HCT116 (cell line): Measurements from ENCODE around the gene SDK1. TPM values are rescaled to one million over a fixed set of nuclear protein-coding genes. Genes with fewer than 3 reads are reported as not detected.

Source experiments
- ATAC-seq: fragments of 200-7000 bp; cut with Tn5 transposase; 2 replicates; pipeline ENCODE4 v1.9.1; 2020; ENCODE audit warnings: mild to moderate bottlenecking, moderate library complexity
- BruUV-seq: library from RNA; stranded (reverse); fragments of 400-500 nt; replicated peaks from 2 replicates; lab custom pipeline; 2021; lab: Mats Ljungman, UMichigan
- CTCF ChIA-PET: fragments of 300-600 bp; sonication (Branson Sonifier 250); formaldehyde crosslinking; loops from one replicate; lab custom pipeline; 2021; ENCODE audit warnings: antibody characterized with exemption; lab: Charles Lee
- POLR2A ChIA-PET: fragments of 300-600, 350-600 bp; sonication (Branson Sonifier 250); formaldehyde crosslinking; loops from one replicate; lab custom pipeline; 2021; ENCODE audit warnings: antibody characterized with exemption; lab: Charles Lee
- RAD21 ChIA-PET, 2 experiments: fragments of 300-600 bp; sonication (Branson Sonifier 250); formaldehyde crosslinking; loops; one replicate each; lab custom pipeline; 2023; ENCODE audit warnings: low total read pairs in 2 of 2; ENCODE audit not compliant: uncharacterized antibody in 2 of 2, unreplicated experiment in 2 of 2, low non-redundant PET in 1 of 2; lab: Charles Lee
- DNase-seq: peaks from one replicate; pipeline ENCODE4 v3.0.0-alpha.2; 2010; ENCODE audit warnings: low read depth, low spot score
- H2AFZ ChIP-seq: fragments of 200-600 bp; shearing (Covaris generic), sonication (generic); 2 replicates; pipeline ENCODE4 v1.6.1; 2017; ENCODE audit warnings: low read depth, mixed run types, mixed read lengths, antibody characterized with exemption, low read length; ENCODE audit not compliant: poor library complexity, severe bottlenecking
- H3K27ac ChIP-seq: 2 replicates; pipeline ENCODE4 v1.5.1; 2012; ENCODE audit warnings: low read depth, low read length
- H3K27me3 ChIP-seq: fragments of 200-600 bp; sonication (generic); 2 replicates; pipeline ENCODE4 v1.6.1; 2016; ENCODE audit warnings: mixed run types, low read length, mixed read lengths; ENCODE audit not compliant: insufficient read depth
- H3K36me3 ChIP-seq, 2 experiments: fragments of 200-500 bp in 1 of 2; fragments of 200-600 bp in 1 of 2; sonication (Bioruptor generic) in 1 of 2; sonication (generic) in 1 of 2; 2 replicates each; pipeline versions ENCODE4 v1.5.1 to v1.6.1; 2014 to 2016; ENCODE audit warnings: low read length in 2 of 2, inconsistent platforms in 1 of 2, mixed read lengths in 1 of 2, mixed run types in 1 of 2; ENCODE audit not compliant: insufficient read depth in 2 of 2, control insufficient read depth in 1 of 2
- H3K4me1 ChIP-seq, 2 experiments: fragments of 200-600 bp in 1 of 2; sonication (generic) in 1 of 2; 2 replicates each; pipeline versions ENCODE4 v1.5.1 to v1.6.1; 2012 to 2017; ENCODE audit warnings: low read length in 2 of 2, inconsistent platforms in 1 of 2, mild to moderate bottlenecking in 1 of 2, mixed read lengths in 1 of 2, mixed run types in 1 of 2, moderate library complexity in 1 of 2; ENCODE audit not compliant: insufficient read depth in 2 of 2, control insufficient read depth in 1 of 2
- H3K4me2 ChIP-seq: fragments of 200-600 bp; sonication (generic); 2 replicates; pipeline ENCODE4 v1.6.1; 2017; ENCODE audit warnings: mixed run types, low read length, mixed read lengths
- H3K4me3 ChIP-seq, 2 experiments: fragments of 200-600 bp in 1 of 2; sonication (generic) in 1 of 2; replicated peaks in 1 of 2; 2 replicates each; pipeline ENCODE4 v1.5.1; 2011 to 2016; ENCODE audit warnings: low read length in 2 of 2, control low read depth in 1 of 2, low read depth in 1 of 2, mild to moderate bottlenecking in 1 of 2, mixed read lengths in 1 of 2, mixed run types in 1 of 2
- H3K79me2 ChIP-seq: fragments of 200-600 bp; sonication (generic); 2 replicates; pipeline ENCODE4 v1.6.1; 2017; ENCODE audit warnings: mild to moderate bottlenecking, mixed run types, low read length, moderate library complexity, mixed read lengths; ENCODE audit not compliant: insufficient read depth
- H3K9ac ChIP-seq: fragments of 200-600 bp; sonication (generic); 2 replicates; pipeline ENCODE4 v1.6.1; 2016; ENCODE audit warnings: low read length, mixed read lengths
- H3K9me2 ChIP-seq: fragments of 200-600 bp; sonication (generic), shearing (Covaris generic); 2 replicates; pipeline ENCODE4 v1.6.1; 2017; ENCODE audit warnings: mixed run types, mild to moderate bottlenecking, moderate library complexity; ENCODE audit not compliant: insufficient read depth
- H3K9me3 ChIP-seq, 2 experiments: fragments of 200-500 bp in 1 of 2; fragments of 200-600 bp in 1 of 2; sonication (Bioruptor generic) in 1 of 2; sonication (generic) in 1 of 2; 2 replicates each; pipeline ENCODE4 v1.6.1; 2014 to 2017; ENCODE audit warnings: low read length in 2 of 2, mixed read lengths in 2 of 2, inconsistent platforms in 1 of 2, low read depth in 1 of 2, mild to moderate bottlenecking in 1 of 2, mixed run types in 1 of 2, moderate library complexity in 1 of 2; ENCODE audit not compliant: control insufficient read depth in 1 of 2, insufficient read depth in 1 of 2
- H4K20me1 ChIP-seq: fragments of 200-600 bp; sonication (generic), shearing (Covaris generic); 2 replicates; pipeline ENCODE4 v1.6.1; 2017; ENCODE audit warnings: mixed run types, mild to moderate bottlenecking, moderate library complexity; ENCODE audit not compliant: insufficient read depth
- CEBPB ChIP-seq: IDR thresholded peaks from 2 replicates; pipeline ENCODE4 v1.6.1; 2012; ENCODE audit warnings: low read depth
- EGR1 ChIP-seq: IDR thresholded peaks from 2 replicates; pipeline ENCODE4 v1.6.1; 2012; ENCODE audit warnings: low read depth
- EZH2 ChIP-seq: fragments of 200-600 bp; sonication (generic); IDR thresholded peaks from 2 replicates; pipeline ENCODE4 v1.6.1; 2017; ENCODE audit warnings: antibody characterized with exemption, mixed run types
- EZH2phosphoT487 ChIP-seq: fragments of 200-600 bp; IDR thresholded peaks from 2 replicates; pipeline ENCODE4 v1.6.1; 2018; ENCODE audit warnings: antibody characterized with exemption, borderline replicate concordance
- FOSL1 ChIP-seq: IDR thresholded peaks from 2 replicates; pipeline ENCODE4 v1.6.1; 2012; ENCODE audit warnings: low read depth
- MAX ChIP-seq: IDR thresholded peaks from 2 replicates; pipeline ENCODE4 v1.6.1; 2012
- SRF ChIP-seq: IDR thresholded peaks from 2 replicates; pipeline ENCODE4 v1.6.1; 2012; ENCODE audit warnings: low read depth
- TCF7L2 ChIP-seq: IDR thresholded peaks from 2 replicates; pipeline ENCODE4 v1.7.0; 2011; ENCODE audit warnings: borderline replicate concordance, inconsistent platforms; ENCODE audit not compliant: insufficient read depth, insufficient read length; ENCODE audit errors: extremely low read depth
- YY1 ChIP-seq: IDR thresholded peaks from 2 replicates; pipeline ENCODE4 v1.6.1; 2011; ENCODE audit warnings: low read length, low read depth, moderate library complexity, mild to moderate bottlenecking; ENCODE audit not compliant: insufficient replicate concordance; ENCODE audit errors: extremely low read depth
- ZBTB33 ChIP-seq: IDR thresholded peaks from 2 replicates; pipeline ENCODE4 v1.6.1; 2011; ENCODE audit warnings: mild to moderate bottlenecking, low read length, moderate library complexity; ENCODE audit not compliant: insufficient replicate concordance; ENCODE audit errors: extremely low read depth
- ZFX ChIP-seq: fragments of 450-650 bp; IDR thresholded peaks from 2 replicates; pipeline ENCODE4 v1.6.1; 2017
- ZNF274 ChIP-seq: fragments of 200-500 bp; sonication (Bioruptor generic); IDR thresholded peaks from 2 replicates; pipeline ENCODE4 v1.6.1; 2014; ENCODE audit warnings: mild to moderate bottlenecking, low read depth, low read length, inconsistent platforms
- intact Hi-C: fragments of 100-400 bp; cut with micrococcal nuclease; formaldehyde crosslinking; loops from 2 replicates; pipeline ENCODE4 v1.10.0; 2022
- total RNA-seq: library from RNA; stranded (reverse); gene quantifications from one replicate; pipeline ENCODE4 v1.2.1, GENCODE V29; 2021; ENCODE audit not compliant: unreplicated experiment

Gene SDK1
- total RNA-seq, 1 experiment from 2014 or later: 0.05 TPM

GRCh38 chr7:3300651-3301448, at the start of gene SDK1 (continued):
- TF ChIP-seq ZBTB33 (no peak), SRF (no peak), EGR1 (peak; percentile 61)

GRCh38 chr7:3254718-3255117, 46.3 kb upstream of the SDK1 start:
- Histone ChIP-seq H3K9me3 (no peaks in the 10 kb centered on the region), H3K4me1 (no peaks in the 10 kb centered on the region), H3K36me3 (no peaks in the 10 kb centered on the region), H2AFZ (no peak overlapping the region), H3K4me3 (no peak overlapping the region), H3K4me2 (no peak overlapping the region), H4K20me1 (no peaks in the 10 kb centered on the region; the same call in 1 of the 2 replicates), H3K9ac (no peak overlapping the region), H3K9me2 (no peaks in the 10 kb centered on the region), H3K79me2 (no peaks in the 10 kb centered on the region), H3K27me3 (peaks cover 25% of the 10 kb centered on the region), H3K27ac (no peak overlapping the region)
- intact Hi-C loops: no loop called here
- DNase-seq (no peak), ATAC-seq (no peak)
- ChIA-PET POLR2A (no interaction called here), CTCF (no interaction called here), RAD21 (no interaction called here)
- TF ChIP-seq ZFX: no peak
- TF ChIP-seq ZNF274: no peak
- TF ChIP-seq EZH2: no peak
- TF ChIP-seq YY1: no peak
- TF ChIP-seq MAX: no peak
- no peak for TF ChIP-seq CEBPB
- TF ChIP-seq EZH2phosphoT487: no peak
- no peak for TF ChIP-seq FOSL1
- TF ChIP-seq TCF7L2: no peak
- BruUV-seq: no TSS peak
